Measurements from ENCODE around the gene DDX4.
"Not testable (repeated sequence)": the region's sequence is repeated elsewhere in the genome, so short reads cannot be mapped to it uniquely, and the experiment has no call there.

DDX4 gene

DNA sequence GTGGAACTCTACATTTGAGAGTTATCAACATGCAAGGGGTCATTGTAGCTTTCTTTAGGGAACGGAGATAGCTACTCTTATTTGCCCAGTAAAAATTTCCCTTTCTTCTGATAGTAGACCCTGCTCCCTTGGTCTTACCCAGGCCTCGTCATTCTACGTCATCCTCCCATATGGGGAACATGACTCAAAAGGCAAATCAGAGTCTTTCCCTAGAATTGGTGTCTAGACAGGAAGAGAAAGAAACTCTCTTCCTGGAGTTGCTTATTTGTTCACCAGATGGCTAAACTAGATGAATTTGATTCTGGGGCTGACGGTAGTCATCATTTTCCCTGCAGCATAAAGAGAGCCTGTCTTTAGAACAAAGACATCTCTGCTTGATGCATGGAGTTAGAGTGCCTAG, 13.6 kb upstream of the DDX4 start:
- DNase-seq (ENCODE audit: low spot score) = no peak

DNA sequence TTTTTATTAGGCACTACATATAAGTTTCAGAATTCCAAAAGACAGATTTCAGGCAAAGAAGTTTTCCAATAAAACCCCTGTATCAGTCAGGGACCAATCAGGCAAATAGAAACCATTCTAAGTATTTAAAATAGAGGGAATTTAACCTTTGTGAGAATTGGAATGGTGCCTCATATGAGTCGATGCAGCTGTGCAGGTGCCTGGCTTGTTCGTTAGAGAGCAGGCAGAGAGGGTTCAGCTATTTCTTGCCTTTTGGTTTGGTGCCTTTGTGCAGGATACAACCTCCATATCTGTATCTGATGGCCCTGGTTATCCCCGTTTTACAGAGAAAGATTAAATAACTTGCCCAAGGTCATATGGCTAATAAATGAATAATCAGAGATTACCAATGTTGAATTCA, 6.0 kb upstream of the DDX4 start:
- DNase-seq (ENCODE audit: low spot score) = no peak

DNA sequence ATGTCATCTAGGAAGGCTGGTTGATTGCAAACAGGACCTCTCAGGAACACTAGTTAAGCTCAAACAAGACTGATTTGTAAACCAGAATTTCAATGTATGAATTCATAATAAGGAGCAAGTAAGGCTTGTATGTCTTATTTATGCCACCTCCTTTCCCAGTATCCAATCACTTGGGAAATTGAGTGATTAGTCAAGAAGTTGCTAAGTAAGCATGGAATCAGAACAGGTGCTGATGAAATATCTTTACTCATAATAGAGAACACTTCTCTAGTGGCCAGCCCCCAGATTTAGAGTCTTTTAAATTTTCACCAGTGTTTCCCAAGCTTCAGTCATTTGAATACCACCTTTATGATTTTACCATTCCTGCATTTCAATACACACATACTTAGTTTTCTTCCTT, 5.3 kb upstream of the DDX4 start:
- no peak for DNase-seq (ENCODE audit: low spot score)

DNA sequence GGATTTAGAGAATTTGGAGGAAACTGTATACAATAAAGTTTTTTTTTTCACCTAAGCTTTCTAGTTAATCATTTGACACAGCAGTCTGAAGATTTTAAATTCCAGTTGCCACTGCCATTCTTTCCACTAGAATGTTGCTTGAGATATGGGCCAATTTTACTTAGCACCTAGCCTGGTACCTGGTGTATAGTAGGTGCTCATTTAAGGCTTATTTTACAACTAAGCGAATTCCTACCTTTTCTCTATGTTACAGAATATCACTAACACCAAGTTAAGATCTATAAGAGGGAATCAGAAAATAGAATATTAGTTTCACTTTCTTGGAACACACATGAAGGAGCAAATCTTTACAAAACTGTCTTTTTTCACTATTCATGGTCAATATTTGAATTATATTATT, 3.2 kb upstream of the DDX4 start:
- no peak for DNase-seq (ENCODE audit: low spot score)

DNA sequence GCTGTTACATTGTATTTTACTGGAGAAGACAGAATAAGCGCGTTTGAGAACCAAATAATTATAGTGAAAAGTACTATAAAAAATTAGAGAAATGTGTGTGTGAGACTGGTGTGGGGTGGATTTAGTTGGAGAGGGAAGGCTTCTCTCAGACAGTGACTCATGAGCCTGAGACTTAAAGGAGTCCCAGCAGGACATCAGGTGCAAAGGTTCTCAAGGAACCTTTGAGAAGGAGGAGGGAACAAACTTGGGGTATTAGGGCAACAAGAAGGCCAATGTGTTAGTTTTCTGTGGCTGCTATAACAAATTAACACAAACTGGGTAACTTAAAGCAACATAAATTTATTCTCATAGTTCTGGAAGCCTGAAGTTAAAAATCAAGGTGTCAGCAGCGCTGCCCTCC, 4.9 kb downstream of the DDX4 start:
- DNase-seq (ENCODE audit: low spot score) = no peak

DNA sequence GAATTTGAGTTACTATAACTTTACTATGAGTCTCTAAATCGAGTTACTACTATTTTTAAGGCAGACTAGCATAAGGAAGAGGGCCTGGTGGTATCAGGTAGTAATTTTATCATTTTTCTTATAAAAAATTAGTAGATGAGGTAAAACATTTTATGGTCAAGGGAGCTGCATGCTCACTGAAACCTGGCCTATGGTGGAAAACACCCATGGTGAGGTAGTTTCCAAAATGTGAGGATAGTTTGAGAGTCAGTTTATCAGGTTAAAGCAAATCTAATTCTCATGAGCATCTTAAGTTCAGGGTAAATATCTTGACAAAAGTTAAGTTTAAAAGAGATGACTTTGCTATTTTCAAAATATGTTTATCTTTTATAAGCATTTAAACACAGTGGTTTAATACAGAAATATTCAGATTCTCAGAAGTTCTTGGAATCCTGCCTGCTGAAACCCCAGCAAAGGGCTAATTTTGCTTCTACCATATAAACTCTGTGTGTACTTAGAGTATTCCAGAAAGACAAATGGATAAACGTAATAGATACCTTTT, 10.0 kb downstream of the DDX4 start:
- no peak for DNase-seq (ENCODE audit: low spot score)

DNA sequence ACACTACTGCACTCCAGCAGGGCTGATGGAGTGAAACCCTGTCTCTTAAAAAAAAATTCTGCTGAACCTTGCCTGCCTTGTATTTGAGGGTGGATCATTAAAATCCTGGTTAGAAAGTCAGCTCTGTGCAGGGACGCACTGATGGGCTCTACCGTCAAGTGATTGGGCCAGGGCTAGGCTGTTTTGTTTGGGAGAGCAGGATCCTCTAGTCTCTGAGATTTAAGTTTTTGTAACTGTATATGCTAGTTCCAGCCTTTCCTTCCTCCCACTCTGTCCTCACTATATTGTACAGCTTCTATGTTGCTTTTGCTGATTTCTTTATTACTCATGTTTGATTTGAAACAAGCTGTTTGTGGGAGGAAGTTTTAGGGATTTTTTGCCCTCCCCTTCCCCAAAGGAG, 11.5 kb downstream of the DDX4 start:
- no peak for DNase-seq (ENCODE audit: low spot score)

DNA sequence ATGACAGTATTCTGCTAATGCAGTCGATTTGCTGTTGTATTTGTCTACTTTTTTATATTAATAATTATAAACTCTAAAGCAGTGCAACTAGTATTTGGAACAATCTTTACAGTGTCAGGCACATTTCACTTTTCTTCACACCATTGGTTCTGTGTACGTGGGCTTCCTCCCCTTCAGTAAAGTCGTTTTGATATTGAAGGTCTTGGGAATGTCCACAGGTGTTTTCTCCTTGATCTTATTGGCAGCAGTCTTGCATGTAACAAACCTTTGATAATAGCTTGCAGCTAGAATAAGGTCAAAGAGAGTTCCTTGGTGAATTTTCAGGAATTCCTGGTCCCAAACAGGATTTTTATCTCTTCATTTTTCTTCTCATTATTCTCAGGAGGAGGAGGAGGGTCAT, 12.2 kb downstream of the DDX4 start:
- no peak for DNase-seq (ENCODE audit: low spot score)

DNA sequence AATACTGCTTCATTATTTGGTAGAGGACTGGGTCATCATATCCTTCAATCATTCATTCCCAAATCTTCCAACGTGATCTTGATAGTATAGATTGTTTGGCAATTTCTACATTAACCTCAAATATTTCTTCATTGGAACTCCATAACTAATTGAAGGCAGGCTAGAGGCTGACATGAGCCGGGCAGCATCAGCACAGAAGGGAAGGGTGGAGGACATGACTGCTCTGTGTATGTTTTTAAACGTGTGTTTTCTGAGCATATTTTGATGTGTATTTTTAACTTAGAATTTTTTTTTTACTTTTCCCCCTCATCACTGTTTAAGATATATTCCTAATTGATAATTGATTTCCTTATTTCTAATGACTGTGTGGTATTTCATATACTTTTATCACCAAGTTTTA, 12.6 kb downstream of the DDX4 start:
- no peak for DNase-seq (ENCODE audit: low spot score)

DNA sequence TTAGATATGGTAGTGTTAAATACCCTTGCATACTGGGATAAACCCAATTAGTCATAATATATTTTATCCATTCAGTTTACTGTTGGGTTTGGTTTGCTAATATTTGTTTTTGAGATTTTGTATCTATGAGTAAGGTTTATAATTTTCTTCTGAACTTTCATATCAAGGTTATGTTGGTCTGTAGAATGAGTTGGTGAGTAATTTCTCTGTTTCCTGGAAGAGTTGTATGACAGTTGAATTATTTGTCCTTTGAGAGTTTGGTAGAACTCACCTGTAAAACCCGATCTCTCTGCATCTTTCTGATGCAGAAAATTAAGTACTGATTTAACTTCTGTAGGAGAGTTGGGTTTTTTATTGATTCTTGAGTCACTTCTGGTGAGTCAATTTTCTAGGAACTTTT, 20.4 kb downstream of the DDX4 start:
- no peak for DNase-seq (ENCODE audit: low spot score)

DNA sequence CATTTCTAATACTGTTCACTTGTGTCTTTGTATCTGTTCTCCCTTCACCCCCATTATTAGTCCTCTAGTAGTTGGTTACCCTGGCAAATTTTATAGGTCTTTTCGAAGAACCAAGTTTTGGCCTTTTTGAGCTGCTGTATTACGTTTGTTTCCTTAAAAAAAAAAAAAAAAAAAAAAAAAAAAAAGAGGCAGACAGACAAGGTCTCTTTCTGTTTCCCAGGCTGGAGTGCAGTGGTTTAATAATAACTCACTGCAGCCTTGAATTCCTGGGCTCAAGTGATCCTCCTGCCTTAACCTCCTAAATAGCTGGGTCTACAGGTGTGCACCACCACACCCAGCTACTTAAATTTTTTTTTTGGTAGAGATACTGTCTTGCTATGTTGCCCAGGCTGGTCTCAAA, 20.9 kb downstream of the DDX4 start:
- DNase-seq (ENCODE audit: low spot score) = no peak

DNA sequence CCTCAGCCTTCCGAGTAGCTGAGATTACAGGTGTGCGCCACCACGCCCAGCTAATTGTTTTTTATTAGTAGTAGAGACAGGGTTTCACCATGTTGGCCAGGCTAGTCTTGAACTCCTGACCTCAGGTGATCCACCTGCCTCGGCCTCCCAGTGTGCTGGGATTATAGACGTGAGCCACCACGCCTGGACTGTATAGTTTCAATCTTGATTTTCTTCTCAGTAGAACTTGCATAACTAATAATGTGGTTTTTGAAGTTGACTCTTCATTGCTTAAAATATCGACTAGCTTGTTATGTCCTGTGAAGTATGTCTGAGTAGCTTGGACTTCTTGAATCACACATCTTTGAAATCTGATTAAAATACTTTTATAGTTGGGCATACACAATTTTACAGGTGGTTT, 23.9 kb downstream of the DDX4 start:
- DNase-seq (ENCODE audit: low spot score) = not testable (repeated sequence)

DNA sequence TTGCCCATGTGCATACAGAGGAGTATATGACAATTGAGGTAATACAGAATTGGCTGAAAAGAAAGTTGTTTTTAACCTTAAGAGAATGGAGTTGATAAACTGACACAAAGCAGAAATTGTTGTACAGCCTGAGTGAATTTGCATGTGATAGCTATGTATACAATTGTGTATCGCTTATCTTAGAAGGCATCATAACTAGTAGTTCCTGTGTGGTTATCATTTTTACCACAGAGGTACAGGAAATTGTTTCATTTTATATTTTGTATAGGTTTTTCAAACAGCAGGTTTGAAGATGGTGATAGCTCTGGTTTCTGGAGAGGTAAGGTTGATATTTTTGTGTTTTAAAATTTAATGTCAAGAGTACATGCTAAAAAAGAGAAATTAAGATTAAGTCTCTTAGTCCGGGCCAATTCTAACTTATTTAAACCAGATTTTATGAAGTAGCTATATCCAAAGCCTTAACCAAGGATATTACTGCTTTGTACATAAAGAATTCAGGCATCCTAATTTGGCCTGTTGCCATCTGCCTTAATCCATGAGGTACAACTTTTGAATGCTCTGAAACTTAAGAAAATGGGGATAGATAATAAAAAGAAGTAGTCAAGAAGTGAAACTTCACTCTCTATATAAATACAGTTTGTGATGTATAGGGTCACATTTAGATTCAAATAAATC, 26.0 kb downstream of the DDX4 start:
- DNase-seq (ENCODE audit: low spot score) = no peak

DNA sequence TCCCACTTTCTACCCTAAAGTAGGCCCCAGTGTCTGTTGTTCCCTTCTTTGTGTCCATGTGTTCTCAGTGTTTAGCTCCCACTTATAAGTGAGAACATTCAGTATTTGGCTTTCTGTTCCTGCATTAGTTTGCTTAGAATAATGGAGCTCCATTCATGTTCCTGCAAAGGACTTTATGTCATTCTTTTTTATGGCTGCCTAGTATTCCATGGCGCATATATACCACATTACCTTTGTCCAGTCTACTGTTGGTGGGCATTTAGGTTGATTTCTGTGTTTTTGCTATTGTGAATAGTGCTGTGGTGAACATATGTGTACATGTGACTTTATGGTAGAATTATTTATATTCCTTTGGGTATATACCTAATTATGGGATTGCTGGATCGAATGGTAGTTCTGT, 30.4 kb downstream of the DDX4 start:
- no peak for DNase-seq (ENCODE audit: low spot score)

DNA sequence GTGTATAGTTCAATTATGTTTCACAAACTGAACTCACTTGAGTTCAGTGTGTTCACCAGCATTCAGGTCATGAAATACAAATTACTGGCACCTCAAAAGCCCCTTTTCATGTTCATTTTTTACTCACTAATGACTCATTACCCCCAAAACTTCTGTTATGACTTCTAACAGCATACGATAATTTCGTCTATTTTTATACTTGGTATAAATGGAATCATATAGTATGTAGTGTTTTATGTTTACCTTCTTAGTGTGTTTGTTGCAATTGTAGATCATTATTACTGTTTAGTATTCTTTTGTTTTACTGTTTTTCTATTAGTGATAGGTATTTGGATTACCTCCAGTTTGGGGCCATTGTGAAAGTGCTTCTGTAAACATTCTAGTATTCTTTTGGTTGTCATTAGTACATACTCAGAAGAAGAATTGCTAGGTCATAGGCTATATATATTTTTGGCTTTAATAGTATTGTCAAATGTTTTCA, 33.4 kb downstream of the DDX4 start:
- no peak for DNase-seq (ENCODE audit: low spot score)

DNA sequence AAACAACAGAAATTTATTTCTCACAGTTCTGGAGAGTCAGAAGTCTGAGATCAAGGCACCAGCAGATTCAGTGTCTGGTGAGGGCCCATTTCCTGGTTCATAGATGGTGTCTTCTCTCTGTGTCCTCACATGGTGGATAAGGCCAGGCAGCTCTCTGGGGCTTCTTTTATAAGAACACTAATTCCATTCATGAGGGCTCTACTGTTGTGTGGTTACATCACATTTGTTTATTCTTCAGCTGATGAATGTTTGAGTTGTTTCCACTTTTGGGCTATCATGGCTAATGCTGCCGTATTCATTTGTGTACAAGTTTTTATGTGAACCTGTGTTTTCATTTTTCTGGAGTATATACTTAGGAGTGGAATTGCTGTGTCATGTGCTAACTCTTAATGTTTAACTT, 35.2 kb downstream of the DDX4 start:
- DNase-seq (ENCODE audit: low spot score) = no peak

DNA sequence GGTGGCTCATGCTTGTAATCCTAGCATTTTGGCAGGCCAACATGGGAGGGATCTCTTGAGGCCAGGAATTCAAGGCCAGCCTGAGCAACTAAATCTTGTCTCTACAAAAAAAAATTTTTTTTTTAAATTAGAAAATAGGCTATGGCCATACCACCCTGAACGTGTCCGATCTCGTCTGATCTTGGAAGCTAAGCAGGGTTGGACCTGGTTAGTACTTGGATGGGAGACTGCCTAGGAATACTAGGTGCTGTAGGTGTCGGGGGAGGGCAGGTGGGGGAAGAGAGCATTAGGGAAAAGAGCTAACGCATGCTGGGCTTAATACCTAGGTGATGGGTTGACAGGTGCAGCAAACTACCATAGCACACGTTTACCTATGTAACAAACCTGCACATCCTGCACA, 39.5 kb downstream of the DDX4 start:
- DNase-seq (ENCODE audit: low spot score) = no peak

DNA sequence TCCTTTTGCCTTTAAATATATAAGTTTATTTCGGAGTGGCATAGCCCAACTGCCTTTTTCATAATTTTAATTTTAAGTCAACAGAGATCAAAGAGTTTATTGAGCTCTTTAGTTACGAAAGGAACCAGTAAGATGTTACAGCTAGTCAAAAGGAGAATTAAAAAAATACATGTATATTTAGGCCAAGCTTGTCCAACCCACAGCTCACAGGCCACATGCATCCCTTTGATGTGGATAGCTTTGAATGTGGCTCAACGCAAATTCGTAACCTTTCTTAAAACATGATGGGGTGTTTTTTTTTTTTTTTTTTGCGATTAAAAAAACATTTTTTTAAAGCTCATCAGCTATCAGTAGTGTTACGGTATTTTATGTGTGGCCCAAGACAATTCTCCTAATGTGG, 63.1 kb downstream of the DDX4 start:
- DNase-seq (ENCODE audit: low spot score) = no peak

DNA sequence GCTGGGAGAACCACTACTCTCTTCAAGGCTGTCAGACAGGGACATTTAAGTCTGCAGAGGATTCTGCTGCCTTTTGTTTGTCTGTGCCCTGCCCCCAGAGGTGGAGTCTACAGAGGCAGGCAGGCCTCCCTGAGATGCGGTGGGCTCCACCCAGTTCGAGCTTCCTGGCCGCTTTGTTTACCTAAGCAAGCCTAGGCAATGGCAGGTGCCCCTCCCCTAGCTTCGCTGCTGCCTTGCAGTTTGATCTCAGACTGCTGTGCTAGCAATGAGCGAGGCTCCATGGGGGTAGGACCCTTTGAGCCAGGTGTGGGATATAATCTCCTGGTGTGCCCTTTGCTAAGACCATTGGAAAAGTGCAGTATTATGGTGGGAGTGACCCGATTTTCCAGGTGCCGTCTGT, 71.0 kb downstream of the DDX4 start:
- not testable (repeated sequence) for DNase-seq (ENCODE audit: low spot score)

DNA sequence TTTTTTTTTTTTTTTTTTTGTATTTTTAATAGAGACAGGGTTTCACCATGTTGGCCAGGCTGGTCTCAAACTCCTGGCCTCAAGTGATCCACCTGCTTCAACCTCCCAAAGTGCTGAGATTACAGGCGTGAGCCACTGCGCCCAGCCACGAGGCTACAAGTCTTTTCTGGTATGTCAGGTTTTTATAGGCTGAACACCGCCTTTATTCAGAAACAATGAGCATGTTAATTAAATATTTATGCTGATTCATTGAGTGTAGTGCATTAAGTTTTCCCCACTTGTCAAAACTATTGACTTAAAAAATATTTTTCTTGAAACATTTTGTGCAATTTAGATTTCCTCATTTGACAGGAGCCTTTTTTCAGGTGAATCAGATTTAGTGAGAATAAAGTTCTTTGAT, 78.1 kb downstream of the DDX4 start:
- DNase-seq (ENCODE audit: low spot score) = not testable (repeated sequence)

DNA sequence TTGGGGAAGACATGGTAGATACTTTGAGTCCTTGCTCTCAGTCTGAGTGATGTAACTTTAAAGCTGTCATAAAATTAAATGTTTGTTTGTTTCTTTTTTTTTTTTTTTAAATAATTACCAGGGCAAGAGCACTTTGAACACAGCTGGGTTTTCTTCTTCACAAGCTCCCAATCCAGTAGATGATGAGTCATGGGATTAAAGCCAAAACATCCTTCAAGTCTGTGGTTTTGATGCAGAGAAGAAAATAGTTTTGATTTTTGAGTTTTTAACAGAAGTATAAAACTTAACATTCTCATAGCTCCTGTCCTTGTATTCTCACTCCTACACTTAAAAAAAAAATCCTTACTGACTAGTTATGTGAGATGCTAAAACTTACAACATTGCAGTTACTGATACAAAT, 78.5 kb downstream of the DDX4 start:
- DNase-seq (ENCODE audit: low spot score) = no peak

DNA sequence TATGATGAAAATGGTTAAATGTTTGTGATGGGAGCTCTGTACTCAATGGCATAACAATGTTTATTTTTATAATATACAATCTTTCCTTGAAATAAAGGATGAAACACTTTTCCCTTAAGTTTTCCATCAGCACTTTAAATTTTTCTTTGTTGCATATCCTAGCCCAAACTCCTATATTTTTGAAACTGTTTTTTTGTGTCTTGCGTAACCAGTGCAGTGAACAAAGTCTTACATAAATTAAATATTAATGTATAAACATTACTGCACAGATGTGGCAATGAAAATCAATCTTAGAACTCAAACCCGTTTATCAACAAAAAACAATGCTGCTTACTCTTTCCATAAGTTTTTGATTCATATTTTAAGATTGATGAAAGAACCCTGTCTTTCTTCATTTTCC, 79.2 kb downstream of the DDX4 start:
- DNase-seq (ENCODE audit: low spot score) = no peak

DNA sequence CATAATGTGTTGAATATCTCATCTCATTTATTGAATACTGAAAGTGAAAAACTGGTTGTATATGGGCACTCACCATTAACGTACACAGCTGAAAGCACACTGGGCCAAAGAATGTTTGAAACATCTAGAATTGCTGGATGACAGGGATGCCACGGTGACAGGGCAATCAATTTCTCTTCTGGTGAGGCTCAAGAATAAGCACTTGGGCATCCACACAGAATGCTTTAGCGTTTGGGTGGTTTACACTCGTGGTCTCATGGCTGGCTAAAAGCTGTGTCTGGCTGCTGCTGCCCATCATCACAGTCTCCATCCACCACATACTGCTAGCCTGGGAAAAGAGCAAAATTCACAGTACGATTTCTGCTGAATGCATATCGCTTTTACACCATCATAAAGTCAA, 82.6 kb downstream of the DDX4 start:
- DNase-seq (ENCODE audit: low spot score) = no peak

DNA sequence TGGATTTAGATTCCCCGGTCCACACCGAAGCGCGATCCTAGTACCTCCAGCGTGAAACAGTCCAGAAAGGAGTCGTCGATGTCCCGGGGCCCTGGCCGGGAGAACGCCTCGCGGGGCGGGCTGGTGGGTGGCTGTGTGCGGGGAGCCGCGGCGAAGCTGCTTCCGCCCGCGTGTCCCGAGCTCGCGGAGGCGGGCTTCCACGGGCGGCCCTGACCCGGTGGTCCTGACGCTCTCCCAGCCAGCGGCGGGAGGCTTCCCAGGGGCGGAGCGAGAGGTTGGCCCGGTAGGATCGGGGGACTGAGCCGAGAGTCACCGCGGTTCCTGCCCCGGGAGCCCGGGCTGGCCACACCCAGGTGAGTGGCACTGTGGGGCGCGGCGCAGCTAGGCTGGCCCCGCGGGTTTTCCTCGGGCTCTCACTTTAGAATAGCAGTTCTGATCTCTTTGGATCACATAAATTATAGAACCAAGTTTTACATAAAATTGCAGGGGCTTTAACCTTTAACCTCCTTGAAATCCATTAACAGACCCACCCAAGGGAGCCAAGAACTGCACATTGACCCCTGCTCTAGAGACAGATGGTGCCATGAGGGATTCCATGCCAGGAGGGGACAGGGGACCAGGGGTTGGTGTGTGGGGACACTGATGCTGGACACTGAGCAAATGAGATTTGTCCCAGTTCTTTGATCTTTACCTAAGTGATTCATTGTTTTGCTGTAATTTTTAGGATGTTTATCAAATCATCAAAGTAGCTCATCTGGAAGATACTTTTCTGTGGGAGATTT, 84.1 kb downstream of the DDX4 start:
- peak; percentile 70 for DNase-seq (ENCODE audit: low spot score)

Measured in ecto neural progenitor cell (in vitro differentiated cells).